ENCODE data around the gene HELQ. TPM values are rescaled to one million over a fixed set of nuclear protein-coding genes. Genes with fewer than 3 reads are reported as not detected.
"Not testable (repeated sequence)": the region's sequence is repeated elsewhere in the genome, so short reads cannot be mapped to it uniquely, and the experiment has no call there.

The HELQ gene
- polyA plus RNA-seq (2013, experiment 1 of 4), result 13.0 TPM
- polyA plus RNA-seq (2013, experiment 2 of 4), result 14.1 TPM
- 9.9 TPM for polyA plus RNA-seq (2013, experiment 3 of 4)
- polyA plus RNA-seq (2013, experiment 4 of 4), result 10.8 TPM

GRCh38 chr4:83455281-83456183 lies at the start of gene HELQ, which contains the start of gene MRPS18C:
Gene HELQ, minus strand, starts transcription at chr4:83455823. Its CDS starts 130 bp downstream, at chr4:83455693.
Gene MRPS18C, plus strand, starts transcription at chr4:83456058. Its CDS starts 20 bp downstream, at chr4:83456078.
- Histone ChIP-seq H3K36me3 (ENCODE audit: control insufficient read depth, insufficient read depth, low read length) (peaks cover 7% of the 10 kb centered on the region), H3K27ac (ENCODE audit: insufficient read depth, low read depth, low read length, poor library complexity, severe bottlenecking) (peak within 1 kb of the TSS; percentile 83), H3K4me1 (ENCODE audit: control insufficient read depth, insufficient read depth, low read length) (no peaks in the 10 kb centered on the region), H3K4me3 (ENCODE audit: insufficient read depth, low read depth, low read length) (peak within 1 kb of the TSS; percentile 94), H3K27me3 (ENCODE audit: control insufficient read depth, insufficient read depth, low read length, poor library complexity, severe bottlenecking) (no peaks in the 10 kb centered on the region), H3K9me3 (ENCODE audit: control insufficient read depth, low read length) (no peaks in the 10 kb centered on the region)
- 0% methylated on average over 58 of the region's 58 CpGs for WGBS, 2 experiments

- no peaks in the 10 kb centered on the region for H3K36me3 ChIP-seq (ENCODE audit: control insufficient read depth, insufficient read depth, low read length)
- H3K4me3 ChIP-seq (ENCODE audit: insufficient read depth, low read depth, low read length), result no peak overlapping the region
- no peaks in the 10 kb centered on the region for H3K9me3 ChIP-seq (ENCODE audit: control insufficient read depth, low read length)
- no peak overlapping the region for H3K27ac ChIP-seq (ENCODE audit: insufficient read depth, low read depth, low read length, poor library complexity, severe bottlenecking)
- H3K27me3 ChIP-seq (ENCODE audit: control insufficient read depth, insufficient read depth, low read length, poor library complexity, severe bottlenecking), result no peaks in the 10 kb centered on the region
- 93 to 96% methylated on average over 10 of the region's 10 CpGs for WGBS, 2 experiments
- no peaks in the 10 kb centered on the region for H3K4me1 ChIP-seq (ENCODE audit: control insufficient read depth, insufficient read depth, low read length)
Measured at GRCh38 chr4:83504996-83505395, 49.4 kb upstream of the HELQ start.

- no peaks in the 10 kb centered on the region for H3K27me3 ChIP-seq (ENCODE audit: control insufficient read depth, insufficient read depth, low read length, poor library complexity, severe bottlenecking)
- H3K4me1 ChIP-seq (ENCODE audit: control insufficient read depth, insufficient read depth, low read length), result no peaks in the 10 kb centered on the region
- 76 to 78% methylated on average over 4 of the region's 4 CpGs for WGBS, 2 experiments
- H3K36me3 ChIP-seq (ENCODE audit: control insufficient read depth, insufficient read depth, low read length), result no peaks in the 10 kb centered on the region
- H3K4me3 ChIP-seq (ENCODE audit: insufficient read depth, low read depth, low read length), result no peak overlapping the region
- no peak overlapping the region for H3K27ac ChIP-seq (ENCODE audit: insufficient read depth, low read depth, low read length, poor library complexity, severe bottlenecking)
- H3K9me3 ChIP-seq (ENCODE audit: control insufficient read depth, low read length), result no peaks in the 10 kb centered on the region
Measured at GRCh38 chr4:83504503-83504902, 48.9 kb upstream of the HELQ start.

GRCh38 chr4:83503974-83504373 lies 48.4 kb upstream of the HELQ start:
- Histone ChIP-seq H3K27me3 (ENCODE audit: control insufficient read depth, insufficient read depth, low read length, poor library complexity, severe bottlenecking) (no peaks in the 10 kb centered on the region), H3K9me3 (ENCODE audit: control insufficient read depth, low read length) (no peaks in the 10 kb centered on the region), H3K4me1 (ENCODE audit: control insufficient read depth, insufficient read depth, low read length) (no peaks in the 10 kb centered on the region), H3K36me3 (ENCODE audit: control insufficient read depth, insufficient read depth, low read length) (no peaks in the 10 kb centered on the region), H3K27ac (ENCODE audit: insufficient read depth, low read depth, low read length, poor library complexity, severe bottlenecking) (no peak overlapping the region), H3K4me3 (ENCODE audit: insufficient read depth, low read depth, low read length) (no peak overlapping the region)

- 93 to 96% methylated on average over 3 of the region's 3 CpGs for WGBS, 2 experiments
- not testable (repeated sequence) for H3K4me1 ChIP-seq (ENCODE audit: control insufficient read depth, insufficient read depth, low read length); H3K9me3 ChIP-seq (ENCODE audit: control insufficient read depth, low read length); H3K27ac ChIP-seq (ENCODE audit: insufficient read depth, low read depth, low read length, poor library complexity, severe bottlenecking); H3K4me3 ChIP-seq (ENCODE audit: insufficient read depth, low read depth, low read length); H3K27me3 ChIP-seq (ENCODE audit: control insufficient read depth, insufficient read depth, low read length, poor library complexity, severe bottlenecking); H3K36me3 ChIP-seq (ENCODE audit: control insufficient read depth, insufficient read depth, low read length)
Measured at GRCh38 chr4:83501671-83502070, 46.0 kb upstream of the HELQ start.

- no peaks in the 10 kb centered on the region for H3K4me1 ChIP-seq (ENCODE audit: control insufficient read depth, insufficient read depth, low read length)
- 100% methylated on average over 1 of the region's 1 CpG for WGBS, 2 experiments
- no peaks in the 10 kb centered on the region for H3K27me3 ChIP-seq (ENCODE audit: control insufficient read depth, insufficient read depth, low read length, poor library complexity, severe bottlenecking)
- no peaks in the 10 kb centered on the region for H3K9me3 ChIP-seq (ENCODE audit: control insufficient read depth, low read length)
- H3K36me3 ChIP-seq (ENCODE audit: control insufficient read depth, insufficient read depth, low read length), result no peaks in the 10 kb centered on the region
- no peak overlapping the region for H3K27ac ChIP-seq (ENCODE audit: insufficient read depth, low read depth, low read length, poor library complexity, severe bottlenecking)
- no peak overlapping the region for H3K4me3 ChIP-seq (ENCODE audit: insufficient read depth, low read depth, low read length)
Measured at GRCh38 chr4:83498187-83498586, 42.6 kb upstream of the HELQ start.

- H3K27ac ChIP-seq (ENCODE audit: insufficient read depth, low read depth, low read length, poor library complexity, severe bottlenecking); H3K36me3 ChIP-seq (ENCODE audit: control insufficient read depth, insufficient read depth, low read length); H3K27me3 ChIP-seq (ENCODE audit: control insufficient read depth, insufficient read depth, low read length, poor library complexity, severe bottlenecking); H3K4me3 ChIP-seq (ENCODE audit: insufficient read depth, low read depth, low read length); H3K4me1 ChIP-seq (ENCODE audit: control insufficient read depth, insufficient read depth, low read length); H3K9me3 ChIP-seq (ENCODE audit: control insufficient read depth, low read length): not testable (repeated sequence)
- 87 to 95% methylated on average over 7 to 8 of the region's 8 CpGs for WGBS, 2 experiments
Measured at GRCh38 chr4:83496085-83496917, 40.7 kb upstream of the HELQ start.

GRCh38 chr4:83490876-83491450 lies 35.3 kb upstream of the HELQ start:
- H3K9me3 ChIP-seq (ENCODE audit: control insufficient read depth, low read length), result no peaks in the 10 kb centered on the region
- H3K27me3 ChIP-seq (ENCODE audit: control insufficient read depth, insufficient read depth, low read length, poor library complexity, severe bottlenecking), result no peaks in the 10 kb centered on the region
- no peak overlapping the region for H3K4me3 ChIP-seq (ENCODE audit: insufficient read depth, low read depth, low read length)
- H3K36me3 ChIP-seq (ENCODE audit: control insufficient read depth, insufficient read depth, low read length), result no peaks in the 10 kb centered on the region
- whole genome bisulfite sequencing, 2 experiments, result 27 to 33% methylated on average over 1 of the region's 1 CpG
- H3K27ac ChIP-seq (ENCODE audit: insufficient read depth, low read depth, low read length, poor library complexity, severe bottlenecking), result no peak overlapping the region
- H3K4me1 ChIP-seq (ENCODE audit: control insufficient read depth, insufficient read depth, low read length), result no peaks in the 10 kb centered on the region

GRCh38 chr4:83489711-83490326 lies 34.2 kb upstream of the HELQ start:
- Histone ChIP-seq H3K36me3 (ENCODE audit: control insufficient read depth, insufficient read depth, low read length) (no peaks in the 10 kb centered on the region), H3K4me1 (ENCODE audit: control insufficient read depth, insufficient read depth, low read length) (peaks cover 3% of the 10 kb centered on the region), H3K4me3 (ENCODE audit: insufficient read depth, low read depth, low read length) (no peak overlapping the region), H3K27ac (ENCODE audit: insufficient read depth, low read depth, low read length, poor library complexity, severe bottlenecking) (no peak overlapping the region), H3K27me3 (ENCODE audit: control insufficient read depth, insufficient read depth, low read length, poor library complexity, severe bottlenecking) (no peaks in the 10 kb centered on the region), H3K9me3 (ENCODE audit: control insufficient read depth, low read length) (no peaks in the 10 kb centered on the region)
- WGBS, 2 experiments, result 43 to 54% methylated on average over 1 of the region's 1 CpG
